Gastrocnemius medialis (tissue), 4 donors: ENCODE results near the gene NDUFA12. TPM values are rescaled to one million over a fixed set of nuclear protein-coding genes. Genes with fewer than 3 reads are reported as not detected.

Experiments
- ATAC-seq, 2 donors: fragments of 150-250 bp; one replicate each; pipeline ENCODE4 v1.9.1; 2016
- DNase-seq, 2 donors: peaks; one replicate each; pipeline ENCODE4 v3.0.0-alpha.2; 2019
- H3K27ac ChIP-seq, 4 donors: fragments of 200-600 bp; sonication (generic); 1 replicate in 1 of 4; 2 replicates in 3 of 4; pipeline ENCODE4 v1.5.1; 2016 to 2018; ENCODE audit warnings: mild to moderate bottlenecking in 2 of 4, moderate library complexity in 1 of 4
- H3K27me3 ChIP-seq, 3 donors: fragments of 200-600 bp; sonication (generic) in 2 of 3; 1 replicate in 1 of 3; 2 replicates in 2 of 3; pipeline versions ENCODE4 v1.5.1 to v1.6.0; 2016 to 2019; ENCODE audit warnings: mild to moderate bottlenecking in 1 of 3, moderate library complexity in 1 of 3
- H3K36me3 ChIP-seq, 2 donors: fragments of 200-600 bp; sonication (generic) in 1 of 2; one replicate each; pipeline ENCODE4 v1.5.1; 2017 to 2018
- H3K4me1 ChIP-seq, 2 donors: fragments of 200-600 bp; sonication (generic) in 1 of 2; one replicate each; pipeline ENCODE4 v1.5.1; 2016 to 2017; ENCODE audit warnings: mild to moderate bottlenecking in 2 of 2
- H3K4me3 ChIP-seq, 4 donors: fragments of 200-600 bp; sonication (generic) in 3 of 4; 1 replicate in 1 of 4; 2 replicates in 3 of 4; pipeline ENCODE4 v1.5.1; 2016 to 2019; ENCODE audit warnings: mild to moderate bottlenecking in 2 of 4
- H3K9me3 ChIP-seq, 3 donors: fragments of 200-600 bp; sonication (generic) in 2 of 3; 1 replicate in 1 of 3; 2 replicates in 2 of 3; pipeline ENCODE4 v1.5.1; 2016 to 2019
- CTCF ChIP-seq, 5 experiments: fragments of 450-650 bp in 3 of 5; fragments of 200-600 bp in 2 of 5; sonication (generic) in 2 of 5; IDR thresholded peaks in 4 of 5; conservative IDR thresholded peaks in 1 of 5; 1 replicate in 4 of 5; 2 replicates in 1 of 5; pipeline ENCODE4 v1.5.1; 2016 to 2019; ENCODE audit warnings: antibody characterized with exemption in 5 of 5, mild to moderate bottlenecking in 3 of 5, moderate library complexity in 3 of 5
- POLR2A ChIP-seq, 2 donors: fragments of 450-650 bp; IDR thresholded peaks; one replicate each; pipeline ENCODE4 v1.6.1; 2017; ENCODE audit warnings: antibody characterized with exemption in 2 of 2, mild to moderate bottlenecking in 2 of 2, moderate library complexity in 2 of 2
- in situ Hi-C, 4 donors: fragments of 200-750 bp; cut with MboI; loops; one replicate each; pipeline versions ENCODE4 v1.15.0 to v1.8.0; 2017; ENCODE audit warnings: low sequenced_read_pairs in 4 of 4
- intact Hi-C: fragments of 100-400 bp; cut with DNase I; formaldehyde crosslinking; loops from one replicate; pipeline ENCODE4 v1.15.1; 2023; ENCODE audit warnings: low total_unique reads
- total RNA-seq, 4 donors: library from RNA; depleted of rRNA; stranded (reverse); fragments of >200 nt; gene quantifications; one replicate each; pipeline versions ENCODE4 v1.1.0 to v1.2.3, GENCODE V29; 2016

The NDUFA12 gene
- total RNA-seq, 4 donors from 2014 or later, result 225 to 382 (median 356) TPM

GRCh38 chr12:94938583-94938982 lies 64.9 kb downstream of the NDUFA12 start:
- Histone ChIP-seq H3K27ac (no peak overlapping the region), H3K4me3 (no peak overlapping the region), H3K4me1 (peaks cover 0 to 6% of the 10 kb centered on the region in 2 donors), H3K27me3 (no peaks in the 10 kb centered on the region), H3K36me3 (no peaks in the 10 kb centered on the region), H3K9me3 (no peaks in the 10 kb centered on the region)
- ATAC-seq (no peak), DNase-seq (no peak)
- in situ Hi-C loops, result no loop called here
- TF ChIP-seq CTCF (IDR thresholded peaks at IDR 0.05 in 4 of 5, conservative IDR thresholded peaks at IDR 0.05 in 1 of 5), result no peak
- intact Hi-C loops, result no loop called here

DNA sequence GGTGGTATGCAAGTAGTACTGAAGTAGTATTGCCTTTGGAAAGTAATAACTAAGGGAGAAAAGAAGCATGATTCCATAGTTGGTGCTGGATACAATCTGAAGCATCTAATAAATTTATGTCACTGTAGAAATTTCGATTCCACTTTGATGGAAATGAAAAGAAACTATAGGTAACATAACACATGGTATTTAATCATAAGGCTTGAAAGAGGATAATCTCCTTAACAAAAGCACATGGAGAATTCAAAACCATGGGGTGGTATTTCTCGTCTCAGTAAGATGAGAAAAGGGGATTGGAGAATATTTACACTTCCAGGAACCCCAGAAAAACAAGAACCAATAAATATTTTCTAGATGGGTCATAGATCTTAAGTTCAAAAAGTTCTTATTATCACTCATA lies 72.7 kb downstream of the NDUFA12 start:
- H3K9me3 ChIP-seq, result no peaks in the 10 kb centered on the region
- ATAC-seq, result no peak
- H3K27ac ChIP-seq, result no peak overlapping the region
- intact Hi-C loops (no loop called here), in situ Hi-C loops (no loop called here)
- H3K4me3 ChIP-seq, result no peak overlapping the region
- no peaks in the 10 kb centered on the region for H3K36me3 ChIP-seq
- DNase-seq, result no peak
- TF ChIP-seq CTCF (IDR thresholded peaks at IDR 0.05 in 4 of 5, conservative IDR thresholded peaks at IDR 0.05 in 1 of 5) (no peak), POLR2A (IDR thresholded peaks at IDR 0.05) (no peak)
- H3K4me1 ChIP-seq, result no peaks in the 10 kb centered on the region
- H3K27me3 ChIP-seq, result no peaks in the 10 kb centered on the region

DNA sequence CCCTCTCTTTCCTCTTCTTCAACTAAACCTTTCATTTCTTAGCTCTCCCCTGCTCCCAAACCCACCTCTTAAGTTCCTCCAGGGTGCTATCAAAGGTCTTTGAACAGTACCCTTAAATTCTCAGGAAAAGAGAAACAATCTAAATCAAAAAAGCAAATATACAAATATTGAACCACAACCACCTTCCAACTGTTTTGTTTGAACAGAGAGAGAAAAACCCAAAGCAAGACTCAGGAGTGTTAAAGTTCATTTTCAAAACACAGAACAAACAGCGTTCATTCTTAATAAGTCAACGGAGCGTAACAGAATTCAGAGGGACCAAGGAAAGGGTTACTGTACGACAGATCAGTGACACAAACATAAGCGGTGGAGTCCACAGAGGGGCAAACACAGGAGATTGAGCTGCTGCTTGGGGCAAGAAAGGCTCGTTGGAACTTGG lies 73.3 kb downstream of the NDUFA12 start:
- TF ChIP-seq POLR2A (IDR thresholded peaks at IDR 0.05) (no peak), CTCF (IDR thresholded peaks at IDR 0.05 in 4 of 5, conservative IDR thresholded peaks at IDR 0.05 in 1 of 5) (no peak)
- in situ Hi-C loops, result no loop called here
- ATAC-seq, result no peak
- Histone ChIP-seq H3K4me3 (no peak overlapping the region), H3K27ac (no peak overlapping the region), H3K9me3 (no peaks in the 10 kb centered on the region), H3K36me3 (no peaks in the 10 kb centered on the region), H3K27me3 (no peaks in the 10 kb centered on the region), H3K4me1 (no peaks in the 10 kb centered on the region)
- intact Hi-C loops, result no loop called here
- DNase-seq, result no peak

DNA sequence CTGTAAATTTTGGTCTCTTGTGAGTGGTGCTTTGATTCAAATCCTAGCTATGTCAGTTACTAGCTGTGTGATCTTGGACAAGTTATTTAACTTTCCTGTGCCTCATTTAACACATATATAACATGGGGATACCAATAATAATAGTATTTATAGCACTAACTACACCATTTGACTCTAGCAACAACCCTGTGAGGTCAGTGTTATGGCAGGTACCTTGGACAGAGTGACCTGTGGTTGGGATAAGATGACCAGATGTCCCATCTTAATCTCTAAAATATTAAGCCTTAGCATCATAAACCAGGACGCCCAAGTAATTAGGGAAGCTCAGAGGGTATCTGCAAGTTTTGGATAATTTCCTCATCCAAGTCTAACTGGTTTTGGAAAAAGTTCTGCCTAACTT lies 73.7 kb downstream of the NDUFA12 start:
- no peaks in the 10 kb centered on the region for H3K27me3 ChIP-seq
- H3K36me3 ChIP-seq, result no peaks in the 10 kb centered on the region
- no peak overlapping the region for H3K27ac ChIP-seq
- intact Hi-C loops, result no loop called here
- no peaks in the 10 kb centered on the region for H3K4me1 ChIP-seq
- DNase-seq (no peak), ATAC-seq (no peak)
- no peak for TF ChIP-seq POLR2A (IDR thresholded peaks at IDR 0.05)
- no peak for TF ChIP-seq CTCF (IDR thresholded peaks at IDR 0.05 in 4 of 5, conservative IDR thresholded peaks at IDR 0.05 in 1 of 5)
- H3K9me3 ChIP-seq, result no peaks in the 10 kb centered on the region
- no peak overlapping the region for H3K4me3 ChIP-seq
- in situ Hi-C loops, result no loop called here

DNA sequence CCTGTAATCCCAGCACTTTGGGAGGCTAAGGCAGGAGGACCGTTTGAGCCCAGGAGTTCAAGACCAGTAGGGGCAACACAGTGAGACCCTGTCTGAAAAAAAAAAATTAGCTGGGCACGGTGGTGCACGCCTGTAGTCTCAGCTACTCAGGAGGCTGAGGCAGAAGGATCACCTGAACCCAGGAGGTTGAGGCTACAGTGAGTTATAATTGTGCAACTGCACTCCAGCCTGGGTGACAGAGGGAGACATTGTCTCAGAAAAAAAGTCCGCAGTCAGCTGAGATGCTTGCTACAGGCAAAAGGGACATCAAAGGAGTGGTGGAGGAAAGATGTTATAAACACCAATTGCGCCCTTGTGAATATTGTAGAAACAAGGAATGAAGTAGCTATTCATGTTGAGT lies 77.8 kb downstream of the NDUFA12 start:
- DNase-seq (no peak), ATAC-seq (no peak)
- in situ Hi-C loops, result no loop called here
- TF ChIP-seq POLR2A (IDR thresholded peaks at IDR 0.05), result no peak
- TF ChIP-seq CTCF (IDR thresholded peaks at IDR 0.05 in 4 of 5, conservative IDR thresholded peaks at IDR 0.05 in 1 of 5), result no peak
- no peaks in the 10 kb centered on the region for H3K36me3 ChIP-seq
- no peak overlapping the region for H3K4me3 ChIP-seq
- H3K4me1 ChIP-seq, result no peaks in the 10 kb centered on the region
- intact Hi-C loops, result no loop called here
- no peak overlapping the region for H3K27ac ChIP-seq
- no peaks in the 10 kb centered on the region for H3K27me3 ChIP-seq
- H3K9me3 ChIP-seq, result no peaks in the 10 kb centered on the region
